GM18526 (cell line): ENCODE results near the gene SKOR1.

Experiments used
- POLR2A ChIP-seq: IDR thresholded peaks from 3 replicates; pipeline ENCODE4 v1.6.1; 2011; ENCODE audit not compliant: insufficient read length; ENCODE audit errors: extremely low read depth

The SKOR1 gene

GRCh38 chr15:67806536-67806935 is 18.8 kb upstream of the SKOR1 start:
- no peak for TF ChIP-seq POLR2A

GRCh38 chr15:67807141-67807540 is 18.2 kb upstream of the SKOR1 start:
- no peak for TF ChIP-seq POLR2A

GRCh38 chr15:67807836-67808235 is 17.5 kb upstream of the SKOR1 start:
- no peak for TF ChIP-seq POLR2A

- TF ChIP-seq POLR2A, result no peak
Observed at GRCh38 chr15:67808821-67809220, 16.5 kb upstream of the SKOR1 start.

GRCh38 chr15:67809441-67809840 is 15.9 kb upstream of the SKOR1 start:
- no peak for TF ChIP-seq POLR2A

- no peak for TF ChIP-seq POLR2A
Observed at GRCh38 chr15:67809866-67810265, 15.4 kb upstream of the SKOR1 start.

GRCh38 chr15:67812241-67812644 is 13.1 kb upstream of the SKOR1 start:
- TF ChIP-seq POLR2A, result no peak

- no peak for TF ChIP-seq POLR2A
Observed at GRCh38 chr15:67813104-67813634, 12.1 kb upstream of the SKOR1 start.

GRCh38 chr15:67815036-67815592 is 10.2 kb upstream of the SKOR1 start:
- no peak for TF ChIP-seq POLR2A

GRCh38 chr15:67816668-67817067 is 8.6 kb upstream of the SKOR1 start:
- TF ChIP-seq POLR2A, result no peak

GRCh38 chr15:67818464-67818863 is 6.8 kb upstream of the SKOR1 start:
- no peak for TF ChIP-seq POLR2A

GRCh38 chr15:67819636-67820035 is 5.7 kb upstream of the SKOR1 start:
- TF ChIP-seq POLR2A, result no peak

- TF ChIP-seq POLR2A, result no peak
Observed at GRCh38 chr15:67820122-67820991, 5.0 kb upstream of the SKOR1 start.

- no peak for TF ChIP-seq POLR2A
Observed at GRCh38 chr15:67820992-67821783, 4.1 kb upstream of the SKOR1 start.

- TF ChIP-seq POLR2A, result no peak
Observed at GRCh38 chr15:67821784-67822440, 3.4 kb upstream of the SKOR1 start.
